Nephron (organoid): ENCODE data around the gene CELF6.

Experiments used
- H3K27ac Mint-ChIP-seq, 3 experiments: 2 replicates each; pipeline ENCODE4 v1.8.0; 2020; ENCODE audit warnings: mixed read lengths in 3 of 3, mild to moderate bottlenecking in 2 of 3, moderate library complexity in 1 of 3
- H3K27me3 Mint-ChIP-seq: 2 replicates; pipeline ENCODE4 v1.8.0; 2021; ENCODE audit warnings: low read depth, mild to moderate bottlenecking, moderate library complexity, mixed read lengths
- H3K36me3 Mint-ChIP-seq: 2 replicates; pipeline ENCODE4 v1.8.0; 2020; ENCODE audit warnings: low read depth, mixed read lengths
- H3K4me1 Mint-ChIP-seq: 2 replicates; pipeline ENCODE4 v1.8.0; 2020; ENCODE audit warnings: mixed read lengths
- H3K4me3 Mint-ChIP-seq, 3 experiments: 2 replicates each; pipeline ENCODE4 v1.8.0; 2020; ENCODE audit warnings: mild to moderate bottlenecking in 3 of 3, mixed read lengths in 3 of 3, moderate library complexity in 2 of 3
- H3K9me3 Mint-ChIP-seq: 2 replicates; pipeline ENCODE4 v1.8.0; 2020; ENCODE audit warnings: mixed read lengths
- CTCF ChIP-seq, 3 experiments: fragments of 200-600 bp; sonication (generic); IDR thresholded peaks; one replicate each; pipeline ENCODE4 v1.5.0; 2021; ENCODE audit warnings: antibody characterized with exemption in 3 of 3; ENCODE audit not compliant: unreplicated experiment in 3 of 3

Gene CELF6

GRCh38 chr15:72334842-72335241, 14.9 kb upstream of the CELF6 start:
- Mint-ChIP-seq H3K36me3 (peaks cover 30% of the 10 kb centered on the region), H3K27ac (no peak overlapping the region), H3K27me3 (no peaks in the 10 kb centered on the region), H3K4me1 (peaks cover 8% of the 10 kb centered on the region), H3K4me3 (no peak overlapping the region), H3K9me3 (no peaks in the 10 kb centered on the region)
- no peak for TF ChIP-seq CTCF (IDR thresholded peaks at IDR 0.05; ENCODE audit: unreplicated experiment in 3 of 3)

- H3K27me3 Mint-ChIP-seq, result no peaks in the 10 kb centered on the region
- no peak for TF ChIP-seq CTCF (IDR thresholded peaks at IDR 0.05; ENCODE audit: unreplicated experiment in 3 of 3)
- H3K4me1 Mint-ChIP-seq, result no peaks in the 10 kb centered on the region
- H3K4me3 Mint-ChIP-seq, result no peak overlapping the region
- peaks cover 46% of the 10 kb centered on the region for H3K36me3 Mint-ChIP-seq
- H3K27ac Mint-ChIP-seq, result no peak overlapping the region
- no peaks in the 10 kb centered on the region for H3K9me3 Mint-ChIP-seq
Measured at GRCh38 chr15:72331021-72331420, 11.1 kb upstream of the CELF6 start.

- Mint-ChIP-seq H3K36me3 (peaks cover 38% of the 10 kb centered on the region), H3K4me1 (peaks cover 8% of the 10 kb centered on the region), H3K9me3 (peaks cover 21% of the 10 kb centered on the region), H3K4me3 (peak overlapping the region in 1 of 3 experiments; percentile 16), H3K27me3 (peaks cover 13% of the 10 kb centered on the region), H3K27ac (no peak overlapping the region)
- TF ChIP-seq CTCF (IDR thresholded peaks at IDR 0.05; ENCODE audit: unreplicated experiment in 3 of 3), result no peak
Measured at GRCh38 chr15:72323752-72324151, 3.8 kb upstream of the CELF6 start.

GRCh38 chr15:72319360-72319984, 485 bp downstream of the CELF6 start:
- H3K4me1 Mint-ChIP-seq, result peaks cover 8% of the 10 kb centered on the region
- peaks cover 12% of the 10 kb centered on the region for H3K9me3 Mint-ChIP-seq
- H3K27ac Mint-ChIP-seq, result no peak overlapping the region
- peak overlapping the region; percentile 78 to 85 (median 81) for H3K4me3 Mint-ChIP-seq
- H3K36me3 Mint-ChIP-seq, result peaks cover 12% of the 10 kb centered on the region
- TF ChIP-seq CTCF (IDR thresholded peaks at IDR 0.05; ENCODE audit: unreplicated experiment in 3 of 3), result no peak
- peaks cover 43% of the 10 kb centered on the region for H3K27me3 Mint-ChIP-seq

GRCh38 chr15:72318408-72318942, 1.5 kb downstream of the CELF6 start:
- H3K27ac Mint-ChIP-seq, result no peak overlapping the region
- H3K4me3 Mint-ChIP-seq, result peak overlapping the region; percentile 78 to 85 (median 81)
- H3K36me3 Mint-ChIP-seq, result peaks cover 2% of the 10 kb centered on the region
- H3K27me3 Mint-ChIP-seq, result peaks cover 43% of the 10 kb centered on the region
- peaks cover 8% of the 10 kb centered on the region for H3K4me1 Mint-ChIP-seq
- peaks cover 3% of the 10 kb centered on the region for H3K9me3 Mint-ChIP-seq
- TF ChIP-seq CTCF (IDR thresholded peaks at IDR 0.05; ENCODE audit: unreplicated experiment in 3 of 3), result no peak
